Right ventricle myocardium superior (tissue), 1 donor: ENCODE data around the gene PTRH2. TPM values are rescaled to one million over a fixed set of nuclear protein-coding genes. Genes with fewer than 3 reads are reported as not detected.
"Not testable (repeated sequence)": the region's sequence is repeated elsewhere in the genome, so short reads cannot be mapped to it uniquely, and the experiment has no call there.

Experiments
- ATAC-seq: fragments of 200-7000 bp; cut with Tn5 transposase; one replicate; pipeline ENCODE4 v1.9.1; 2020; ENCODE audit warnings: mild to moderate bottlenecking; ENCODE audit not compliant: poor library complexity
- DNase-seq: peaks from one replicate; pipeline ENCODE4 v3.0.0-alpha.2; 2020
- intact Hi-C: fragments of 100-400 bp; cut with DNase I; formaldehyde crosslinking; loops from one replicate; pipeline ENCODE4 v1.11.2; 2022
- long read RNA-seq: library from polyadenylated mRNA; unstranded; transcript quantifications from one replicate; pipeline ENCODE4 v2.0.0, GENCODE V29; 2021
- total RNA-seq: library from RNA; stranded (reverse); fragmentation: NEBNext Ultra II Directional; extraction: Animal tissue kit (Norgen Biotek cat#: 25700); gene quantifications from one replicate; pipeline ENCODE4 v1.2.1, GENCODE V29; 2021
- donor health status: DM: no; HTN: yes; CAD: no; lungs with severe emphysema.

PTRH2 gene
- 9.0 TPM for total RNA-seq
- long read RNA-seq, transcript PTRH2-201 (2 exons, 901 nt): major isoform, 5 of 8 reads
- long read RNA-seq, partial matches to known transcripts: 0 of 8 reads
- long read RNA-seq, other reads (novel, unspliced or antisense): 2 of 8 reads

GRCh38 chr17:59707149-59707970 is at the start of gene PTRH2, which contains the start of gene VMP1:
TSS of gene PTRH2 (minus strand) at chr17:59707430. CDS start at chr17:59697978, 9,452 bp downstream.
TSS of gene VMP1 (plus strand) at chr17:59707654. CDS start at chr17:59731447, 23,793 bp downstream.
- peak; percentile 98 for DNase-seq
- intact Hi-C loops: no loop called here
- peak; percentile 99 for ATAC-seq

- intact Hi-C loops: loop anchor here (10.0 kb wide), 1 partner anchor 78 kb away; no protein-coding TSS in a partner anchor
- DNase-seq (no peak), ATAC-seq (no peak)
Measured at GRCh38 chr17:59756236-59756818, 49.1 kb upstream of the PTRH2 start.

GRCh38 chr17:59755069-59755468 is 47.8 kb upstream of the PTRH2 start:
- ATAC-seq, DNase-seq: not testable (repeated sequence)
- intact Hi-C loops: loop anchor here (10.0 kb wide), 1 partner anchor 80 kb away; no protein-coding TSS in a partner anchor

- no peak for ATAC-seq
- intact Hi-C loops: loop anchor here (10.0 kb wide), 1 partner anchor 80 kb away; no protein-coding TSS in a partner anchor
Measured at GRCh38 chr17:59754552-59754951, 47.3 kb upstream of the PTRH2 start.

GRCh38 chr17:59753522-59754467 is 46.6 kb upstream of the PTRH2 start:
- intact Hi-C loops: loop anchor here (10.0 kb wide), 1 partner anchor 81 kb away; no protein-coding TSS in a partner anchor
- ATAC-seq (peak; percentile 93), DNase-seq (no peak)

More at GRCh38 chr17:59754552-59754951, 47.3 kb upstream of the PTRH2 start:
- DNase-seq: no peak

- DNase-seq (no peak), ATAC-seq (no peak)
- intact Hi-C loops: loop anchor here (10.0 kb wide), 1 partner anchor 82 kb away; no protein-coding TSS in a partner anchor
Measured at GRCh38 chr17:59752922-59753321, 45.7 kb upstream of the PTRH2 start.

GRCh38 chr17:59752446-59752845 is 45.2 kb upstream of the PTRH2 start:
- ATAC-seq (no peak), DNase-seq (no peak)
- intact Hi-C loops: loop anchor here (10.0 kb wide), 1 partner anchor 82 kb away; no protein-coding TSS in a partner anchor

- no peak for DNase-seq
- no peak for ATAC-seq
- intact Hi-C loops: loop anchor here (10.0 kb wide), 1 partner anchor 83 kb away; no protein-coding TSS in a partner anchor
Measured at GRCh38 chr17:59751955-59752413, 44.8 kb upstream of the PTRH2 start.

- intact Hi-C loops: no loop called here
- ATAC-seq (no peak), DNase-seq (no peak)
Measured at GRCh38 chr17:59748591-59748990, 41.4 kb upstream of the PTRH2 start.

GRCh38 chr17:59746849-59747445 is 39.7 kb upstream of the PTRH2 start:
- ATAC-seq: peak; percentile 57
- DNase-seq: no peak
- intact Hi-C loops: no loop called here

GRCh38 chr17:59745040-59745439 is 37.8 kb upstream of the PTRH2 start:
- ATAC-seq (no peak), DNase-seq (no peak)
- intact Hi-C loops: no loop called here

GRCh38 chr17:59743842-59744241 is 36.6 kb upstream of the PTRH2 start:
- ATAC-seq: no peak
- intact Hi-C loops: no loop called here
- DNase-seq: no peak

GRCh38 chr17:59737324-59737723 is 30.1 kb upstream of the PTRH2 start:
- ATAC-seq: no peak
- DNase-seq: no peak
- intact Hi-C loops: no loop called here

GRCh38 chr17:59734226-59734625 is 27.0 kb upstream of the PTRH2 start:
- no peak for ATAC-seq
- intact Hi-C loops: no loop called here
- DNase-seq: no peak

- no peak for ATAC-seq
- no peak for DNase-seq
- intact Hi-C loops: no loop called here
Measured at GRCh38 chr17:59733697-59734096, 26.5 kb upstream of the PTRH2 start.

GRCh38 chr17:59730268-59730834 is 23.1 kb upstream of the PTRH2 start:
- DNase-seq (no peak), ATAC-seq (no peak)
- intact Hi-C loops: no loop called here

GRCh38 chr17:59727817-59728533 is 20.7 kb upstream of the PTRH2 start:
- ATAC-seq: no peak

More at GRCh38 chr17:59727817-59728533, 20.7 kb upstream of the PTRH2 start:
- no peak for DNase-seq
- intact Hi-C loops: no loop called here
